Measurements from ENCODE around the gene DDX1.

- TF ChIP-seq CTCF (IDR thresholded peaks at IDR 0.05) (no peak), POLR2AphosphoS5 (IDR thresholded peaks at IDR 0.05) (no peak)
Observed at GRCh38 chr2:15619938-15620337, 28.3 kb downstream of the DDX1 start.

Measured in breast epithelium (tissue), 3 donors.